ENCODE results near the gene PRKN.

DNA sequence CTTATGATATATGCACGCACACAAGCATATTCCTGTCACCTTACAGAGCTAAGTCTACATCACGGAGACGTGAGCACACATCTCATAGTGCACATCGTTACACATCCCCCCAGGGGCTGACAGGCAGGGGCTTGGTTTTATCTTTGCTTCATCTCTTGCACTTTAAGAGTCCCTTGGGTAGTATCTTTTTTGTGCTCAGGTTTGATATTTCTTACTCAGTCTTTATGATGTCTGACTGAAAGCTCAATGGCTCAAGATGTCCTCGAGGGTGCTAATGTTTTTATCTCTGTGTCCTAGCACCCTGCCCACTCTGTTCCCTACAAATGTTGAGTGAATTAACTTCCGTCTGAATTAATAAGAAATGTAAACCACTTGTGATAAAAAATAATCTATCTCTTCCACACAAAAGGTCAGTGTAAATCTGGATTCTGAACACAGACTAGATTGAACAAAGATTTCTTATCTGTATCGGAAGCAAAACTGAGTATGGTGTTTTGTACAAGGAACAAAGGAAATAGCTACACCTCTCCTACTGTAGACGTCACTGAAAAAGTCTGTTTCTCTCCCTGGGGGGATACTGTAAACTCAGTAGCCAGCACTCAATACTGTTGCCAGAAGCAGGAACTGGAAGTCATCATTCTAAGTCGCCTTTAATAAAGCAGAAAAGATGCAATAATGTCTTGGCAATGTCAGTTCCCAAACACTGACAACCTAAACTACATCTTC, 195.1 kb downstream of the PRKN start:
- TF ChIP-seq CTCF (IDR thresholded peaks at IDR 0.05; ENCODE audit: low read depth, low read length) (no peak), EZH2phosphoT487 (IDR thresholded peaks at IDR 0.05; ENCODE audit: low read depth) (no peak)

Data from OCI-LY3 (cell line).